ENCODE results near the gene PCDHGB3. TPM values are rescaled to one million over a fixed set of nuclear protein-coding genes. Genes with fewer than 3 reads are reported as not detected.
"Not testable (repeated sequence)": the region's sequence is repeated elsewhere in the genome, so short reads cannot be mapped to it uniquely, and the experiment has no call there.

PCDHGB3 gene
- total and polyA plus RNA-seq, 2 experiments from 2014 or later: 0.27 to 0.71 TPM

DNA sequence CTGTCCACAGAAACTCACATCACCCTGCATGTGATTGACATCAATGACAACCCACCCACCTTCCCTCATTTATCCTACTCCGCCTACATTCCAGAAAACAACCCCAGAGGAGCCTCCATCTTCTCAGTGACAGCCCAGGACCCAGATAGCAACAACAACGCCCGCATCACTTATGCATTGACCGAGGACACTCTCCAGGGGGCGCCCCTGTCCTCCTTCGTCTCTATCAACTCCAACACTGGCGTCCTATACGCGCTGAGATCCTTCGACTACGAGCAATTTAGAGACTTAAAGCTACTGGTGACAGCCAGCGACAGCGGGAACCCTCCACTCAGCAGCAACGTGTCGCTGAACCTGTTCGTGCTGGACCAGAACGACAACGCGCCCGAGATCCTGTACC lies 24.7 kb upstream of the PCDHGB3 start:
- Histone ChIP-seq H3K27me3 (no peaks in the 10 kb centered on the region), H3K4me1 (ENCODE audit: low read depth) (no peaks in the 10 kb centered on the region), H3K36me3 (no peaks in the 10 kb centered on the region), H3K4me3 (no peak overlapping the region), H3K27ac (no peak overlapping the region), H3K9me3 (ENCODE audit: low read depth) (no peaks in the 10 kb centered on the region)
- TF ChIP-seq, protein P1, sequence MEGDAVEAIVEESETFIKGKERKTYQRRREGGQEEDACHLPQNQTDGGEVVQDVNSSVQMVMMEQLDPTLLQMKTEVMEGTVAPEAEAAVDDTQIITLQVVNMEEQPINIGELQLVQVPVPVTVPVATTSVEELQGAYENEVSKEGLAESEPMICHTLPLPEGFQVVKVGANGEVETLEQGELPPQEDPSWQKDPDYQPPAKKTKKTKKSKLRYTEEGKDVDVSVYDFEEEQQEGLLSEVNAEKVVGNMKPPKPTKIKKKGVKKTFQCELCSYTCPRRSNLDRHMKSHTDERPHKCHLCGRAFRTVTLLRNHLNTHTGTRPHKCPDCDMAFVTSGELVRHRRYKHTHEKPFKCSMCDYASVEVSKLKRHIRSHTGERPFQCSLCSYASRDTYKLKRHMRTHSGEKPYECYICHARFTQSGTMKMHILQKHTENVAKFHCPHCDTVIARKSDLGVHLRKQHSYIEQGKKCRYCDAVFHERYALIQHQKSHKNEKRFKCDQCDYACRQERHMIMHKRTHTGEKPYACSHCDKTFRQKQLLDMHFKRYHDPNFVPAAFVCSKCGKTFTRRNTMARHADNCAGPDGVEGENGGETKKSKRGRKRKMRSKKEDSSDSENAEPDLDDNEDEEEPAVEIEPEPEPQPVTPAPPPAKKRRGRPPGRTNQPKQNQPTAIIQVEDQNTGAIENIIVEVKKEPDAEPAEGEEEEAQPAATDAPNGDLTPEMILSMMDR (IDR thresholded peaks at IDR 0.05; ENCODE audit: low read depth, low read length): no peak
- DNase-seq (ENCODE audit: low read depth in 1 of 2, low spot score in 1 of 2): no peak

DNA sequence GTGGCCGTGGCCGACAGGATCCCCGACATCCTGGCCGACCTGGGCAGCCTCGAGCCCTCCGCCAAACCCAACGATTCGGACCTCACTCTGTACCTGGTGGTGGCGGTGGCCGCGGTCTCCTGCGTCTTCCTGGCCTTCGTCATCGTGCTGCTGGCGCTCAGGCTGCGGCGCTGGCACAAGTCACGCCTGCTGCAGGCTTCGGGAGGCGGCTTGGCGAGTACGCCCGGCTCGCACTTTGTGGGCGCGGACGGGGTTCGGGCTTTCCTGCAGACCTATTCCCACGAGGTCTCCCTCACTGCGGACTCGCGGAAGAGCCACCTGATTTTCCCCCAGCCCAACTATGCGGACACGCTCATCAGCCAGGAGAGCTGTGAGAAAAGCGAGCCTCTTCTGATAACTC lies 24.0 kb upstream of the PCDHGB3 start:
- not testable (repeated sequence) for H3K4me3 ChIP-seq; H3K27me3 ChIP-seq; H3K4me1 ChIP-seq (ENCODE audit: low read depth); H3K36me3 ChIP-seq; H3K27ac ChIP-seq; DNase-seq (ENCODE audit: low read depth in 1 of 2, low spot score in 1 of 2); H3K9me3 ChIP-seq (ENCODE audit: low read depth)

DNA sequence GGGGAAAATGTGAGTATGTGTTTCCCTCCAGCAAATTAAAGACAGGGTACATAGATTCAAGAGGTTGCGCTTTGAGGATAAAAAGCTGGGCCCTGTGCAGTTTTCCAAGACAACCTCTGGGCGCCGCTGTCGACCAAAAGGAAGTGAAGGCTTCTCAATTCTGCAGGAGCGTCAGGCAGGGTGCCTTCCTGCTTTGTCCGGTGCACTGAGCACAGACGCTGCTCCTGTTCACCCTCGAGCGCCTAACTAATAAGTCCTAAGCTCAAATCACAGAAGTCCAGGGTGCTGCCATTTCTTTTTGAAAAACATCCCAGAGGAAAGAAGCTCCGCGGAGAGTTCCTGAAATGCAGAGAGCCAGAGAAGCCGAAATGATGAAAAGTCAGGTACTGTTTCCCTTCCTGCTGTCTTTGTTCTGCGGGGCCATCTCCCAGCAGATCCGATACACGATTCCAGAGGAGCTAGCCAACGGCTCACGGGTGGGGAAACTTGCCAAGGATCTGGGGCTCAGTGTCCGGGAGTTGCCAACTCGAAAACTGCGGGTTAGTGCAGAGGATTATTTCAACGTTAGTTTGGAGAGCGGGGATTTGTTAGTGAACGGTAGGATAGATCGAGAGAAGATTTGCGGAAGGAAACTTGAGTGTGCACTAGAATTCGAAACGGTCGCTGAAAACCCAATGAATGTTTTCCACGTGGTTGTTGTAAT lies 20.0 kb upstream of the PCDHGB3 start, which contains the start of gene PCDHGB1:
Gene PCDHGB1 (plus strand): TSS at position 183 of the 703 bp plus-strand sequence. CDS start 162 bp downstream, at position 345.
- no peak within 1 kb of the TSS for H3K4me3 ChIP-seq
- no peak within 1 kb of the TSS for H3K27ac ChIP-seq
- no peaks in the 10 kb centered on the region for H3K36me3 ChIP-seq
- H3K27me3 ChIP-seq: no peaks in the 10 kb centered on the region
- TF ChIP-seq, protein P1 (IDR thresholded peaks at IDR 0.05; ENCODE audit: low read depth, low read length): peak; percentile 53
- DNase-seq (ENCODE audit: low read depth in 1 of 2, low spot score in 1 of 2): peak; percentile 30 to 59
- H3K9me3 ChIP-seq (ENCODE audit: low read depth): no peaks in the 10 kb centered on the region
- no peaks in the 10 kb centered on the region for H3K4me1 ChIP-seq (ENCODE audit: low read depth)

DNA sequence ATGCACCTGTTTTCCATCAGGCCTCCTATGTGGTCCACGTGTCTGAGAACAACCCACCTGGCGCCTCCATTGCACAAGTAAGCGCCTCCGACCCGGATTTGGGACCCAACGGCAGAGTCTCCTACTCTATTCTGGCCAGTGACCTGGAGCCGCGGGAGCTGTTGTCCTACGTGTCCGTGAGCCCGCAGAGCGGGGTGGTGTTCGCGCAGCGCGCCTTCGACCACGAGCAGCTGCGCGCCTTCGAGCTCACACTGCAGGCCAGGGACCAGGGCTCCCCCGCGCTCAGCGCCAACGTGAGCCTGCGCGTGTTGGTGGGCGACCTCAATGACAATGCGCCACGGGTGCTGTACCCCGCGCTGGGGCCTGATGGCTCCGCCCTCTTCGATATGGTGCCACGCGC lies 18.5 kb upstream of the PCDHGB3 start:
- TF ChIP-seq, protein P1 (IDR thresholded peaks at IDR 0.05; ENCODE audit: low read depth, low read length): no peak
- H3K9me3 ChIP-seq (ENCODE audit: low read depth): no peaks in the 10 kb centered on the region
- no peaks in the 10 kb centered on the region for H3K36me3 ChIP-seq
- no peak overlapping the region for H3K4me3 ChIP-seq
- H3K27ac ChIP-seq: no peak overlapping the region
- no peaks in the 10 kb centered on the region for H3K27me3 ChIP-seq
- DNase-seq (ENCODE audit: low read depth in 1 of 2, low spot score in 1 of 2): no peak
- no peaks in the 10 kb centered on the region for H3K4me1 ChIP-seq (ENCODE audit: low read depth)

DNA sequence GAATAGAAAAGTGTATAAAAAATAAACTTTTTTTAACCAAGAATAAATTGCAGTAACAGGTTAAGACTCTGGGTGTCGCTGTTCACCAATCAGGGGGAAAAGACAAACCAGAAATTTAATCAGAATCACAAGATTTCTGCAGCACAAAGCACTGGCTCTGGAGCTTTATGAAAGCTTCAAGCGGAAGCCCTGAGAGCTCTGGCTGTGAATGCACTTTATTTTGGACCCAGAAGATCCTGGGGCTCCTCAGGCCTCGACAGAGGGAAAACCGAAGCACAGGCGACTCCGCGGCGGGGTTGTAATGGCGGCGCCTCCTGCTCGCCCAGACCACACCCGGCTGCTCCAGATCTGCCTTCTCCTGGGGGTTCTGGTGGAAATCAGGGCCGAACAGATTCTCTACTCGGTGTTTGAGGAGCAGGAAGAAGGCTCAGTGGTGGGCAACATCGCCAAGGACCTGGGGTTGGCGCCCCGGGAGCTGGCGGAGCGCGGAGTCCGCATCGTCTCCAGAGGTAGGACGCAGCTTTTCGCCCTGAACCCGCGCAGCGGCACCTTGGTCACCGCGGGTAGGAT lies 15.1 kb upstream of the PCDHGB3 start, which contains the start of gene PCDHGA4:
Gene PCDHGA4 (plus strand): TSS at position 122 of the 570 bp plus-strand sequence. CDS start 87 bp downstream, at position 209.
- no peaks in the 10 kb centered on the region for H3K36me3 ChIP-seq
- TF ChIP-seq, protein P1 (IDR thresholded peaks at IDR 0.05; ENCODE audit: low read depth, low read length): peak; percentile 39
- H3K27me3 ChIP-seq: no peaks in the 10 kb centered on the region
- no peak within 1 kb of the TSS for H3K4me3 ChIP-seq
- no peak within 1 kb of the TSS for H3K27ac ChIP-seq
- peak in 1 of 2 donors; percentile 30 for DNase-seq (ENCODE audit: low read depth in 1 of 2, low spot score in 1 of 2)
- H3K4me1 ChIP-seq (ENCODE audit: low read depth): no peaks in the 10 kb centered on the region
- no peaks in the 10 kb centered on the region for H3K9me3 ChIP-seq (ENCODE audit: low read depth)

DNA sequence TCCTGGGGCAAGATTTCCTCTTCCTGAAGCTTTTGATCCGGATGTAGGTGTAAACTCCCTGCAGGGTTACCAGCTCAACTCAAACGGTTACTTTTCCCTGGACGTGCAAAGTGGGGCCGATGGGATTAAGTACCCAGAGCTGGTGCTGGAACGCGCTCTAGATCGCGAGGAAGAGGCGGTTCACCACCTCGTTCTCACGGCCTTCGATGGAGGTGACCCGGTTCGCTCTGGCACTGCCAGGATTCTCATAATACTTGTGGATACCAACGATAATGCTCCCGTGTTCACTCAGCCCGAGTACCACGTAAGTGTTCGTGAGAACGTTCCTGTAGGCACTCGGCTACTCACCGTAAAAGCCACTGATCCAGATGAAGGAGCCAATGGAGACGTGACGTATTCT lies 14.4 kb upstream of the PCDHGB3 start:
- TF ChIP-seq, protein P1 (IDR thresholded peaks at IDR 0.05; ENCODE audit: low read depth, low read length): no peak
- no peaks in the 10 kb centered on the region for H3K4me1 ChIP-seq (ENCODE audit: low read depth)
- H3K36me3 ChIP-seq: no peaks in the 10 kb centered on the region
- DNase-seq (ENCODE audit: low read depth in 1 of 2, low spot score in 1 of 2): no peak
- no peaks in the 10 kb centered on the region for H3K27me3 ChIP-seq
- no peak overlapping the region for H3K4me3 ChIP-seq
- peaks cover 2% of the 10 kb centered on the region for H3K9me3 ChIP-seq (ENCODE audit: low read depth)
- no peak overlapping the region for H3K27ac ChIP-seq
